DMS53 treated with DMSO at 0.1 percent for 48 hours (cell line): ENCODE measurements around the gene STX1A.

Source experiments
- DNase-seq: peaks from one replicate; lab custom pipeline; 2025; ENCODE audit not compliant: unreplicated experiment; lab: John Stamatoyannopoulos, UW

Gene STX1A

DNA sequence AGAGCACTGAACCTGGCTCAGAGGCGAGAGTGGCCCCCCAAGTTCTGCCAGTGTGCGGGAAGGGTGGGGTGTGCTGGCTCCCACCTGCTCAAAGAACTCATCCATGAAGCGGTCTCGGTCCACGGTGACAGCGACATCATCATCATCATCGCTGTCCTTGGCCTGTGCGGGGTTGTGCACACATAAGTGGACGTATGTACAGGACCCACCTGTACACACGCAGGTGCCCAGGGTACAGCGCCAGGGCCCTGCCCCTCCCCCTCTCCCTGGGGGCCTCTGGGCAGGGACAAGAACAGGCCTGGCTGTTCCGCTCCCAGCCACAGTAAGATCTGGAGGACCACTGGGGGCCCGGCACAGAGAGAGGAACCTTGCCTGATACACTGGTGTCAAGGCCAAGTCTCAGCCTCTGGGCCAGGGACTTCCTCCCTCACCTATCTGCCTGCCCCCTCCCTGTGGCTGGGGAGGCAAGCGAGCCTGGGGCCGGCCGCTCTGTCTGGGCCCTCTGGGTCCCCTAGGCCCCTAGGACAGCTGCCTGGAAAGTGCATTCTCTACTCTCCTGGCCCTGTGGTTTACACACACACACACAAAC, 10.4 kb downstream of the STX1A start:
- DNase-seq: no peak

DNA sequence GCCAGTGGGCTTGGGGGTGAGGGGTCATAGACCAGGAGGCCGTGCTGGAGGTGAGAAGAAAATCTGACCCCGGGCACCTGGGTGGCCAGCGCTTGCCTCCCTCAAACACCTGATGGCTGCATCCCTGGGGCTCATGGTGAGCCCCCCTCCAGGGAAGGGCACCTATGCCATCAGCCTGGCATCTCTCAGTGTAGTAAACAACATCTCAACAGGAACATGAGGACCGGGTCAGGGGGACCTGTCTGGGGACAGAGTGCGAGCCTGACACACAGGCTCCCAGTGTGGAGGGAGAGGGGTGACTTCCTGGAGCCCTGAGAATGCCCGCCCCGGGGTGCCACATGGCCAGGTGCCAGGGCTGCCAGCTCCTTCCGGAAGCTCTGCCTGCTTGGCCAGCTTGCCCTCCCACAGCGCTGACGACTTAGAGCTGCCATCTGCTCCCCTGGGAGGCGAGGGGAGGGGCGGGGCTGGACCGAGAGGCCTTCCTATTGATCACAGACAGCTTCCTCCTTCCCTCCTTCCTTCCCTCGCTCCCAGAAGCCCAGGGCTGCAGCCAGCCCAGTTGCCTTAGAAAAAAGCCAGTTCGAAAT, 12.3 kb downstream of the STX1A start:
- peak; percentile 58 for DNase-seq

DNA sequence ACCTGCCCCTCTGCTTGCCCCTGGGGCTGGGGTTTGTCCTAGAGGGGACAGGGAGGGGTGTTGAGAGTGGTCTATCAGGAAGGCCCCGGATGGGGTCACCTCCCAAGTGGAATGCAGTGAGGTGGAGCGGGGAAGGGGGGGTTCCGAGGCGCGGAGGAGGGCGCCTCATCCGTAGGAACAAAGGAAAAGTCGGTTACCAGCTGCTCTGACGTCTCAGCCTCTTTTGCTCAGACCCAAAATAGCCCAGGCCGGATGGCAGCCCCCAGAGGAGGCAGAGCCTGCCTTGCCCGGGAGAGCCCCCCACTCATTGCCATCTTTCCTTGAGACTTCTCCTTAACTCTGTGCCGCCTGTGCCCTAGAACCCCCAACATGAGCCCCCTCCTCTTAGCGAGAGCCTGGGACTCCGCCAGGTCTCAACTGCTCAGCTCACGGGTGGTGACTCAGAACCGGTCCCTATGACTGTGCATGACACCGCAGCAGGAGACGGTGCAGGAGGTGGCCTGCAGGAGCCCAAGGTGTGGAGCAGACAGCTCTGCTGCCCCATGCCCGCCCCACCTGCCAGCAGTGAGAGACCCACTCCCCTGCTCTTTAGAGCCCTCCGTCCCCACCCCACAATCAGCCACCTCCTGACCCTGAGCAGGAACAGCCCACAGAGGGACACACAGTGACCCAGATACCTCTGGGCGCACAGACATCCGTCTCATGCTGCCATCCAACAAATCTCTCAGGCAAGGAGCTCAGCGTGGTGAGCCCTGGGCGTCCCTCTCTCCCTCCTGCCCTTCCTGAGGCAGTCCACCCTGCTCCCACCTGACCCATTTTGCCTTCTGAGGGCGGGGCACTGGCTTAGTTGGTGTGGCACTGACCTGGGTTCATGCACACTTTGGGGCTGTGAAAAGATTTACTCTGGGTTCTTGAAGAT, 13.1 kb downstream of the STX1A start:
- DNase-seq: no peak

DNA sequence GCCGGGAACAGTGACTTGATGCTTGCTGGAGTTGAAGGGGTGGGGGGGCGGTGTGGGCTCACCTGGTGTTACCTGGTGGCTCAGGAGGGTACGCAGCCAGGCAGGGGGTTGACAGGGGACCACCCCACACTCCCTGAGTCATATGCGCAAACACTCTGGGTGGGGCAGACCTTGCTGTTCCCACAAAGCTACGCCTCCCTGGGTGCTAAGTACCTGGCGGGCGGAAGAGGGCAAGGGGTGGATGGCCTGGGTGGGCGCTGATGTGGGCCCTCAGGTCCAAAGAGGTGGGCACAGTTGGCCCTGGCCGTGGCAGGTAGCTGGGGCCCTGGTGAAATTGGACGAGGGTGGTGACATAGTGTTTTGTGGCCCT, 13.9 kb downstream of the STX1A start:
- DNase-seq: no peak

DNA sequence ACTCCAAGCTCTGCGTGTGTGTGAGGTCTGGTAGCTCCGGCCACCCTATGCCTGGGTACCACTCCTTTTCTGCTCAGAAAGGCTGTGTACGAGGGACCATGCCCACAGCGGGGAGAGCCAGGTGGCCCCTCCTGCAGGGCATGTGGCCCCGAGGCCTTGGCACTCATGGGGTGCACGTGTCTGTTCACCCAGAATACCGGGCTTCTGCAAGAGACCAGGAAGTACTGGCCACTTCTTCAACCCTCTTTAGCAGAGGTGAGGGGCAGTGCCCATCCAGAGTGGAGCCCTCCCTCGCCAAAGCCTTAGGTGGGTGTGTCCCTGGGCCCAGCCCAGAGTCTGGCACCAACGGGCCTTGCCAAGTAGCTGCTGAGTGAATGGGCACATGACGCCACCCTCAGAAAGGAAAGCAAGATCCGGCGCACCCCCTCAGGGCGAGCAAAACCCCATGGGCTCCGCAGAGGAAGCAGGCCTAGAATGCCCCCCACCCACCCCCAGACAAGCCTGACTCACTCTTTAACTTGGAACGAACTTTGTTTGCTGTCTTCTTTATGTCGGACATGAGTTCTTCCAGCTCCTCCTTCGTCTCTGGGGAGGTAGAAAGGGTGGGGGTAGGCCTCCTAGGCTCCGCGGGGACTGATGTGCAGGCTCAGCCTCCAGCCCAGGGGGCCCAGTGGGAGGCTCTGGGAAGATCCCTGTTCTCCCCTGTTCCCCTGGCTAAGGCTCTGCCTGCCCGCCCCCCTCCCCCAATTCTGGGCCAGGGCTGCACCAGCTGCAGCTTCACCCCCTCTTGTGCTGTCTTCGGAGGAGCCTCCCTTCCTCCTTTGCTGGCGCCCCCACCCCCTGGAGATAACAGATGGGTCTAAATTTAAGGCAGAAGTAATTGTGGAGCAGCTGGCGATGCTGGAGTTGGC, 14.6 kb downstream of the STX1A start:
- no peak for DNase-seq

DNA sequence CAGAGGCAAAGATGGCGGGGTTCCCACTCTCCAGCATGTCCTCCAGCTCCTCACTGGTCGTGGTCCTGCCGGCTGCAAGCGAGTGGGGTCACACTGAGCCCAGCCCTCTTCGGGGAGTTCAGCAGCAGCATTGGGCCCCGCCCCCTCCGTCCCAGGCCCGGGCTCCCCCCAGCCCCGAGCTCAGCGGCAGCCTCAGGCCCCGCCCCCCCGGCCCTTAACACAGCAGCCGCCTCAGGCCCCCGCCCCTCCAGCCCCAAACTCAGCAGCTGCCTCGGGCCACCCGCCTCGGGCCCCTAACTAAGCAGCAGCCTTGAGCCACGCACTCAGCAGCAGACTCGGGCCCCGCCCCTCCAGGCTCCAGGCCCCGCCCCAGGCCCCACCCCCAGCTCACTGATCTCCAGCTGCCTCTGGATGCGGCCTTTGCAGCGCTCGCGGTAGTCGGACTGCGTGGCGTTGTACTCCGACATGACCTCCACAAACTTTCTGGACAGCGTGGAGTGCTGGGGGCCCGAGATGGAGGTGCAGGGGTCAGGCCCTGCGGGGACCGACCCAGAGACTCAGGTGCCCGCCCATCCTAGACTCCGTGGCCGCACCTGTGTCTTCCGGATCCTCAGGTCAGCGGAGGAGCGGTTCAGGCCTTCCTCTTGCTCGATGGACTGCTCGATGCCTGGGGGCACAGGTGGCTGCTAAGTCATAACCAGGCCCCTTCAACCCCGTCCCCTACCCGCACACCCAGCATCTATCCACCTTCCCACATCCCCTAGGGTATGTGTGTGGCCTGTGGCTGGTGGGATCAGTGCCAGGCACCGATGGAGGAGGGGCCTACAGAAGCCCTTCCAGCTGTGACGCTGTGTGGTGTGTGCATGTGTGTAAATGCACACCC, 15.5 kb downstream of the STX1A start:
- no peak for DNase-seq

DNA sequence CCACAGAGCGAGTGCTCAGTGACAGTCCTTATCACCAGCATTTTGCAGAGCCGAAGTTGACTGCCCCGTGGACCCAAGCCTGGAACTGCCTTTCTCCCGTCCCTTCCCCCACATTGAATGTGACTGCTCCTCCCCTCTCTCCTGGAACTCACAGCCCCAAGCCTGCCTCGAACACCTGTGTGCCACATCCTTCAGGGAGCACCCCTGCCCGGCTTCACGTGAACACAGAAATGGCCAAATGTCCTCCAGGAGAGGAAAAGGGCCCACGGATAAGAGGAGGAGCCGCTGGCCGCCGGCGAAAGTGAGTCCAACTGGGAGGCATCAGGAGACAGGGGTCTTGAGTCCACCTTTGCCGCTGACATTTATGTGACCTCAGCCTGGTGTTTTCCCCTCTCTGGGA, 16.2 kb downstream of the STX1A start:
- DNase-seq: no peak

DNA sequence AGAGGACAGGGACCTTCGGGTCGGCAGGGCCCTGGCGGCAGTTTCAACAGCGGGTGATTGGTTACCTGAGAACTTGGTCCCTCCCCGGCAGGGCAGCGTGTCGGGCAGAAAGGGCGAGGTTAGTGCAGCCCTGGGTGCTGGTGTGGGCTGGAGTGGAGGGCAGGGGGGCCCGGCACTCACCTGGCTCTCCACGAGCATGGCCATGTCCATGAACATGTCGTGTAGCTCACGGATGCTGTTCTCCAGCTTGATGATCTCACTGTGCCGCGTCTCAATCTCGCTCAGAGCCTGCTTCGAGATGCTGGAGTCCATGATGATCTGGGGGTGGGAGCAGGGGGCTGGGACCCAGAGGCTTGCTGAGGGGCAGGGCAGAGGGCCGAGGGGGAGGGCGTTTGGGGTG, 16.8 kb downstream of the STX1A start:
- DNase-seq: no peak

DNA sequence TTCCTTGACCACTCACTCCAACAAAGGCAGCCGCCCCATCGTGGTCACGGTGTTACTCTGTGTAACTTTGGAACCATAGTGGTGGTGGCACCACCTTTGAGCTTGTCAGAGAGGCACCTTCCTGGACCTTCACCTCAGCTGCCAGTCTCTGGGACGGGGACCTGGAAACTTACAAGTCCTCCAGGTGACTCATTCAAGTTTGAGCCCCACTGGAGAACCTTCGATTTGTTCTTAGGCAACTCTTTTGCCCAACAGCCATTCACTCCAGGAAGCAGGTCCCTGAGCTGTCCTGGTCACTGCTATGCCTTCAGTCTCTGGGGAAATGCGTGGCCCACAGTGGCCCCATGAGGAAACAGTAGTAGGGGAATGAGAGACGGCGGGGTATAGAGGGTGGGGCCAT, 17.2 kb downstream of the STX1A start:
- no peak for DNase-seq

DNA sequence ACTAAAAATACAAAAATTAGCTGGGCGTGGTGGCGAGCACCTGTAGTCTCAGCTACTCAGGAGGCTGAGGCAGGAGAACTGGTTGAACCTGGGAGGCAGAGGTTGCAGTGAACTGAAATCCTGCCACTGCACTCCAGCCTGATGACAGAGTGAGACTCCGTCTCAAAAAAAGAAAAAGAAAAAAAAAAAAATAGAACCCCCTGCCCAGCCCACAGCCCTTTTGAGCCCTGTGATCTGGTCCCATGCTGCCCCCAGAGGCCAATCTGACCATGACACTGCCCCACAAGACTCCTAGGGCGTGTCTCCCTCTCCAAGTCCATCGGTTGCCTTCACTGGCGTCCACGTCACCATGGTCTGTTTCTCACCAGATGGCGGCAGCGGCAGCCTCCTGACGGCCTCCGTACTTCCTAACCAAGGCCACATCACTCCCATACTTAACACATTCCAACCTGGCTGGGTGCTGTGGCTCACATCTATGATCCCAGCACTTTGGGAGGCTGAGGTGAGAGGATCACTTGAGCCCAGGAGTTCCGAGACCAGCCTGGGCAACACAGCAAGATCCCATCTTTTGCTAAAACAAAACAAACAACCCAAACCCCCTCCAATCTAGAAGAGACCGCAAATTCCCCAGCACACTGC, 18.0 kb downstream of the STX1A start:
- DNase-seq: peak; percentile 28

DNA sequence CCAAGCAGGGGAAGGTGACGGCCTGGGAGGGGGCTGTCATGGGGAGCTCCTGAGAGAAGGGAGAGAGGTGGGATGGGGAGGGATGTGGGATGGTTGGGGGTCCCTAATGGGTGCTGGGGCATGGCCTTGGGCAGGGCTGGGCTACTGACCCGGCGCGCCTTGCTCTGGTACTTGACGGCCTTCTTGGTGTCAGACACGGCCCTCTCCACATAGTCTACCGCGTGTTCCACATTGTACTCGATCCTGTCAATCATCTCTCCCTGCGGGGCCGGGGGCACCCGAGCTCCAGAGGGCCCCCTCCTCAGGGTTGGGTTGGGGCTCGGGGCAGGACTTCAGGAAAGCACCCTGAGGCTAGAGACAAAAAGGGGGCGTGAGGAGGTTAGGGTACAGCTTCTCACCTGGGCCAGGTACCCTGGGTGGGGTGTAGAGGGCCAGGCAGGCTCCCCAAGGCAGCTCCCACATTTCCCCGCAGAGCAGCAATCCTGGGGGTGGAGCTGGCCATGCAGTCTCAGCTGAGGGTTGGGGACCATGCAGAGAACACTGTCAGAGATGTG, 18.8 kb downstream of the STX1A start:
- DNase-seq: no peak

DNA sequence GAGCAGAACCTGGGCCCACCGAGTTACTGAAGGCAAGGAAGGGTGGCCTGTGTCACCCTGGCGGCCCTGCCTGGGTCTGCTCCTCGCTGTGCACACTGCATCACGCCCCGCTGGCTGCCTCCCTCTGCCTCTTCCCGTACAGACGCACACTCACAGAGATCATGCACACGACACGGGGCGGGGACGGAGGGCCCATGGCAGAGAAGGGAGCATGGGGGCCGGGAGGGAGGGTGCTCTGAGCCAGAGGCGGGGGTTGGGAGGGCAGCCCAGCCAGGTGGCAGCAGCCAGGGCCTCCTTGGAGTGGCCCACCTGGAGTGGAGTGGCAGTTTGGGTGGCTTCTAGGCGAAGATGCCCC, 19.4 kb downstream of the STX1A start:
- DNase-seq: no peak

DNA sequence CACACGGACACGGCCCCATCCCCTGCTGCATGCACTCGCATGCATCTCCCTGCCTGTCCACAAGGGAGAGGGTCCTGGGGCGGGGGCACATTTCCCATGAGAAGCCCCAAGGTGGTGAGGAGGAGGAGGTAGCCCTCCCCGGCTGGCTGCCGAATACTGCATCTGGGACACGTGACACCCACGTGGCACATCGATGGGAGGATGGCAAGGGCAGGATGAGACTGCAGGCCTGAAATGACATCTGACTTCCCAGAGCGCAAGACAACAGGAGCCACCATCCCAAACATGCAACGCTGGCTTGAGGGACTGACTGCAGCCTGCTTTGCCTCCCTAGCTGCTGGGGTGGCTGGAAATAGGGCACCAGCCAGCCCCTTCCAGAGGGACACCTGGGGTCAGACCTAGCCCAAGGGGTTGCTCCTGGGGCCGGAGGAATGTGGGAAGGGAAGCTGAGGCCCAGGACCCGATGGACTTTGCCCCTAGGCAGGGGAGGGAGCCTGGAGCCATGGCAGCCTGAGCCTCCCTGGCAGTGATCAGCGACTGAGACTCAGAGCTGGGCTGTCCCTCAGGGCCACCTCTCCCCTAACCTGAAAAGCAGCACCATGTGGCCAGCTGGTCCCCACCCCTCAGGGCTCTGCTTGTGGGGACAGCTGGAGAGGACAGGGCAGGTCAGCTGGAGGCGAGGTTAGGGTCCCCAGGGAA, 19.9 kb downstream of the STX1A start:
- DNase-seq: no peak

DNA sequence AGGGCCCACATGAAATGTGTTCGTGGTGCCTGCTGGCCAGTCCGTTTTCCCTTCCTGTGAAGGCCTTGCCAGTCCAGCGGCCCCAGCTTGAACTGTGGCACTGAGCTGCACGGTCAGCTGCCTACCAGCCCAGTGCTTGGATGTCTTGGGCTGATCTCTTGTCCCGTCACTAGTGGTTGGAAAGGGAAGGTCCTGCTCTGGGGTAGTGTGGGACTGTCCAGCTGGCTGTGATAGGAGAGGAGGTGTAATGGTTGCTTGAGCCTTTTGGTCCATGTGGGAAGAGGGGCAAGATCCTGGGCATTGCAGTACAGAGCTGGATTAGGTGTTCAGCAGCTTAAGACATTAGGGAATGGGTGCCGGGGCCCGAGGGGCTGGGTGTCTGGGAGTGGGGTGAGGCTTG, 21.1 kb downstream of the STX1A start:
- no peak for DNase-seq

DNA sequence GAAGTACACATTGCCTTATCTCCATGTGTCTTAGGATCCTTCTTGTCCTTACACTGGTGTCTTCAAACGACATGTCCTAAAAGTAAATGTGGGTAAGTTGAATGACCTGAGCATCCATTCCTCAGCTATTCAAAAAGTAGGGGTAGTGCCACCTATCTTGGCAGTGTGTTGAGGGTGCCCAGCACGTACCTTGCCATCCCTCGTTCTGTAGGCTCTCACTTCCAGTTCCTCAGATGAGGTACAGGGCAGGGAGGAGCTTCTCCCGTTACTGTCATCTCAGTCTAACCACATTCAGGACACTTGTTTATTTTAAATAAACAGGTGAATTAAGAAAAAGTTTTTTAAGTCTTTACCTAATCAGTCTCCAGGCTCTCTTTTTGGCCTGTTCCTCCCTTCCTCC, 23.1 kb downstream of the STX1A start:
- DNase-seq: no peak

DNA sequence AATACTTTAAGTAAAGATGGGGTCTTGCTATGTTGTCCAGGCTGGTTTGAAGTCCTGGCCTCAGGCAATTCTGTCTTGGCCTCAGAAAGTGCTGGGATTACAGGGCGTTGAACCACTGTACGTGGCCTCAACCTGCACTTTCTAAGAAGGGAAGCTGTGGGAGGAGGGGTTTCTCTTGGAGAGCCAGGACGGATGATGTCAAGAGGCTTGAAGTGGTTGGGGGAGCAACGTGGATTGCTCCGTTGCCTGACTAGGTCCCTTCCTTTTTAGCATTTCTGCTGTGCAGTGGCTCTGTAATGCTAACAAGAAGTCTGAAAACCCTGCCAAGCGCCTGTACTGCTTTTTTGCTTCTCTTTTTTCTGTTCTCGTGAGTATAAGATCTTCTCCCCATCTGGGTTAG, 28.8 kb downstream of the STX1A start:
- DNase-seq: no peak

DNA sequence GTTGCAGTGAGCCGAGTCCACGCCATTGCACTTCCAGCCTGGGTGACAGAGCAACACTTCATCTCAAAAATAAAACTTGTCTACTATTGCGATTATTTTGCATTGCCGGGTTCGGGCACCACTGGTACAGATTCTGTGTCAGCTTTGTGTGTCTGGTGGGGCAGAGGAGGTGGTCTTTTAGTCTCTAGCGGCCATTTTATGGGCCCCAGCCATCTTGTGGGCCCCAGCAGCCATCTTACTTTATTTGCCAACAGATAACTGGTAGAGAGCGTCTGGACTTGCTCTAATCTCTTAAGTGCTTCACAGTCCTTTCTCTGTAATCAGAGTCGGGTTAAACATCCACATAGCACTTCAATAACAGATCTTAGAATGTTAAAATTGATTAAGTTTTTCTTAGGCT, 31.2 kb downstream of the STX1A start:
- no peak for DNase-seq

DNA sequence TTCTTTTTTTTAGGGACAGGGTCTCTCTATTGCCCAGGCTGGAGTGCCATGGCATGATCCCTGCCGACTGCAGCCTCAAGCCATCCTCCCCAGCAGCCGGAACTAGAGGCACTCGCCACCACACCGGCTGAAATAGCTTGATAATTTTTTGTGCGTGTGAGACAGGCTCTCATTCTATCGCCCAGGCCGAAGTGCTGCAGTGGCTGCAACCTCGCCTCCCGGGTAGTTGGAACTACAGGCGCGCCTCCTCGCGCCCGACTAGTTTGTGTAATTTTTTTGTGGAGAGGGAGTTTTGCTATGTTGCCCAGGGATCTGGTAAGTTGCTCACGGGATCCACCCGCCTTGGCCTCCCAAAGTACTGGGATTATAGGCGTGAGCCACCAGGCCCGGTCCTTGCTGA, 34.2 kb downstream of the STX1A start:
- no peak for DNase-seq
